Cerebellar cortex (tissue), 1 donor: ENCODE measurements around the gene WDR7.

Experiments used
- DNase-seq: peaks from one replicate; pipeline ENCODE4 v3.0.0-alpha.2; 2015; ENCODE audit warnings: low spot score

Gene WDR7

GRCh38 chr18:56722518-56722917 lies 71.4 kb downstream of the WDR7 start:
- DNase-seq, result no peak

DNA sequence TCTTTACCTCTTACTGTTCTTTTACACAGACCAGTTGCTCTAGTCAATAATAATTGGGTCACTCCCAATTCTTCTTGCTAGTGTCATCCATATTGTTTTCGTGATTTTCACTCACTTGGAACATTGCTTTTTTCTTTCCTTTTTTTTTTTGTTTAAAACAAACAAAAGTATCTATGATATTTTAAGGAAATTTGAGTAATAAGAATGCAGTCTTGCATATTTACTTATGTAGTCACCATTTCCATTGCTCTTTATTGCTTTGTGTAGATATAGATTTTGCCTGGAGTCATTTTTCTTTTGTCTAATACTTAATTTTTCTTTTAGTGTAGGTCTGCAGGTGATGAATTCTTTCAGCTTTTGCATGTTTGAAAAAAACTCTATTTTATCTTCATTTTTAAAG lies 71.9 kb downstream of the WDR7 start:
- no peak for DNase-seq

- DNase-seq, result no peak
Observed at GRCh38 chr18:56723706-56724105, 72.5 kb downstream of the WDR7 start.

DNA sequence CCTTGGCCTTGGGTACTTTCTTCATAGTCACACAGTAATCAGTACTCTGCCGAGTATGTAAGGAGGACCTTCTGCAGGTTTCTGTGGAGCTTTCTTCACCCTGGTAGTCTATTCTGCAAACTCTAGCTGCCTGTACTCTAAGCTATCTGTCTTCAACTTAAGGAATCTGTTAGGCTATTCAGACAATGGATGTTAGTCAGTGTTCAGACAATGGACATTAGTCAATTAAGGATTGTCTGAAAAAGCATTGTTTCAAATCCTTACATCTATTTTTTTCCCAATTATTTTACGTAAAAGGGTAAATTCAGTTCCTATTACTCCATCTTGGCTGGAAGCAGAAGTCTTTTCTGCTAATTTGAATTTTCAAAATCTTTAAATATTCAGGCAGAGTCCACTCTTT lies 75.7 kb downstream of the WDR7 start:
- no peak for DNase-seq

- no peak for DNase-seq
Observed at GRCh38 chr18:56727399-56727798, 76.2 kb downstream of the WDR7 start.

- DNase-seq, result no peak
Observed at GRCh38 chr18:56728741-56729140, 77.6 kb downstream of the WDR7 start.

- no peak for DNase-seq
Observed at GRCh38 chr18:56738184-56738583, 87.0 kb downstream of the WDR7 start.

DNA sequence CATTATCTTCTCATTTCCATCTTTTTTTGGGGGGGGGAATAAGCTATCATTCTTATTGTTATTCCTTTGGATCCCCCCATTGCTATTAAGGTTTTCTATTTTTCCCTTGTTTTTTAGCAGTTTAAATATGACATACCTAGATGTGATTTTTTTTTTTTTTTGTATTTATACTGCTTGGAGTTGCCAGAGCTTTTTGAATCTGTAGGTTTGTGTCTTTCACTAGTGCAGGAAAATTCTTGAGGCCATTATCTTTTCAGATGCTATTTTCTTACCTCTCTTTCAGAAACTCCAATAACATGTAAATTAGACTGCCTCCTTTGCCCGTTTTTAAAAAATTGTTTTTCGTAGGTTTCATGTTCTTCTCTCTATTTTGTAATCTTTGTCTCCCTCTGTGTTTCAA lies 88.6 kb downstream of the WDR7 start:
- no peak for DNase-seq

DNA sequence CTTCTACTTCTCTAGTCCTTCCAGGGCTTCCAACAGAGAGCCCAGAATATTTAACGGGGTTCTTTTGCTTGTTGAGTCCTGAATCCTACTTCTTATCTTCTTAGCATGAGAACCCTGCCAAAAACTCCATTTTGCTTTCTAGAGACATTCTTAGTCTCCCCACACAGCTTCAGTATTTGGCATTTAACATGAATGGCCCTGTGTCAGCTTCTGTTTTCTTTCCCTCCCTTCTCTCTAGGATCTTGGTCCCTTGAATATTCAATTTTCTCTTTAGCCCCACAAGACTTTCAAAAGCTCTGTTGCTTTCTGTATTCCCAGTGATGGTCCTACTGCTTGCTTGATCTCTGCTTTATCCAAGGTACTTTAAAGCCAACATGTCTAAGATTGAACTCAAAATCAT lies 89.5 kb downstream of the WDR7 start:
- DNase-seq, result no peak

DNA sequence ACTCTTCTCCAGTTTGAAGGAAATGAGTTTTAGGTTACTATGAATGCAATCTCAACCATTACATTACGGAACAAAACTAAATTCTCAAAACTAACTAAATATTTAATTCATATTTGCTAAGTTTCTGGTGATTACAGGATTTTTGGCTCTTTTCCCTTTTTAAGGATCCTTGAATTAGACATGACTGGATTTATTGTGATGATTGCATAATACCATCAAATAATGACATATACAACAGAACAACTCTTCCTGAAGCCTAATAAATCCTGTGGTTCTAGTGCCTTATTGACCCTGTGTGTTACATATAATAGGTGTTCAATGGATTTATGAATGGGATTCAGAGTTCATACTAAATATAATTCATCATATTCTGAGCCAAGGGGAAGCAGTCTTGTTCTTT lies 90.5 kb downstream of the WDR7 start:
- DNase-seq, result no peak

DNA sequence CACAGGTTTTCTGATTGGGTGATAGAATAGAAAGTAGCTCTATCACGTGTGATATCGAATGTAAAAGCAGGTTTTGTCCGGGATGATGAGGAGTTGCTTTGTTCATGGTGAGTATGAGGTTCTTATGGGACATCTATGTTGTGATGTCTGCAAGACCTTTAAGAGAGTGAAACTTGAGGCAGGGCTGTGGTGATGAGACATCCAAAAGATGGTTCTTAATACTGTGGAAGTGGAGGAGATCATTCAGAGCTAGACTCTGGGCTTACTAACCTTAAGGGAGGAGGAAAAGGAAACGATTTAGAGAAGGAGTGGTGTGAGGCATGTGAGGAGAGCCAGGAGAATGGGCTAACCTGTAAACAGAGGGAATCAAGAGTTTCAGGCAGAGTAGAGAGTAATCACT lies 92.0 kb downstream of the WDR7 start:
- DNase-seq, result no peak

GRCh38 chr18:56747032-56747658 lies 96.0 kb downstream of the WDR7 start:
- DNase-seq, result no peak

DNA sequence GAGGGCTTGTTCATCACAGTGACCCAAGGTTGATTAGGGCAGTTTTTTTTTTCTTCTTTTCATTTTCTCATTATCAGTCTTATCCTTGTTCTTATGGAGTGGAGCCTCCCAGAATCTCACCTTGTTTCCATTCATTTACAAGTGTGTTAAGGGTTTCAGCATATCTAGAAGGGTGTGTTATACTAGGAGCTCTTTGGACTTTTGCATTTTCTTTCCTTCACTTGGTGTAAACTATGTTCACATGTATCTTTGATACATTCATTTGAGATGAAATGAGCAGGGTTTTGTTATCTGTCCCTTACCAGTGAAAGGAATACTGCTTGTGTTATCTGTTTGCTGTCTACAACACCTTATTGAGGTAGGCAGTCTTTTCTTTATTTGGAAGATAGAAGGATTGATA lies 96.7 kb downstream of the WDR7 start:
- peak; percentile 7 for DNase-seq

- peak; percentile 67 for DNase-seq
Observed at GRCh38 chr18:56748698-56749268, 97.6 kb downstream of the WDR7 start.

DNA sequence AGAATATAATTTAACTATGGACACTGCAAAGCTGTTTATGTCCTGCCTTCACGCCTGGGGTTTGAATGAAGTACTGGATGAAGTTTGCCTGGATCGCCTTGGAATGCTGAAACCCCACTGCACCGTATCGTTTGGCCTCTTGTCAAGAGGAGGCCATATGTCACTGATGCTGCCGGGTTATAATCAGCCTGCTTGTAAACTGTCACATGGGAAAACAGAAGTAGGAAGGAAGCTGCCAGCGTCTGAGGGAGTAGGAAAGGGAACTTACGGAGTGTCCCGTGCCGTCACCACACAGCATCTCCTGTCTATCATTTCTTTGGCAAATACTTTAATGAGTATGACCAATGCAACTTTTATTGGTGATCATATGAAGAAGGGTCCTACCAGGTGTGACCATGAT lies 105.8 kb downstream of the WDR7 start:
- DNase-seq, result peak; percentile 83

DNA sequence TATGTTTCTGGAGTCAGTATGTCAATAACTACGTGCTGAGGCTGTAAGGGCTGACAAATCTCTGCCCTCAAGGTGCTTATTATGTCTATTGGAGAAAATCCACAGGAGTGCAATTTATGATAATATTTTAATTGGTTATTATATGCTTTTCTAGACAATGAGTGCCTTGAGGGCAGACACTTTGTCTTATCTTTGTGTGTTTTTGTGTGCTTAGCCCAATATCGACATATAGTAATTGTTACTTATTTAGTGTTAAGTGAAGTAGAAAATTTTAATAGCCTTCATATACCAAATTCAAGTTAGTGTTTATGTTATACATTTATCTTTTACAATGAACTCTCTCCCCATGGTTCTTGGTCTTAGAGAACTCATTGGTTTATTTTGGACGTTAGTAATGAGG lies 118.9 kb downstream of the WDR7 start:
- no peak for DNase-seq

- no peak for DNase-seq
Observed at GRCh38 chr18:56770873-56771272, 119.7 kb downstream of the WDR7 start.

- DNase-seq, result no peak
Observed at GRCh38 chr18:56775701-56776100, 124.5 kb downstream of the WDR7 start.

GRCh38 chr18:56787390-56787789 lies 136.2 kb downstream of the WDR7 start:
- no peak for DNase-seq

- DNase-seq, result peak; percentile 41
Observed at GRCh38 chr18:56789004-56789888, 138.1 kb downstream of the WDR7 start.

GRCh38 chr18:56789889-56790180 lies 138.7 kb downstream of the WDR7 start:
- no peak for DNase-seq

- DNase-seq, result no peak
Observed at GRCh38 chr18:56795381-56795780, 144.2 kb downstream of the WDR7 start.

DNA sequence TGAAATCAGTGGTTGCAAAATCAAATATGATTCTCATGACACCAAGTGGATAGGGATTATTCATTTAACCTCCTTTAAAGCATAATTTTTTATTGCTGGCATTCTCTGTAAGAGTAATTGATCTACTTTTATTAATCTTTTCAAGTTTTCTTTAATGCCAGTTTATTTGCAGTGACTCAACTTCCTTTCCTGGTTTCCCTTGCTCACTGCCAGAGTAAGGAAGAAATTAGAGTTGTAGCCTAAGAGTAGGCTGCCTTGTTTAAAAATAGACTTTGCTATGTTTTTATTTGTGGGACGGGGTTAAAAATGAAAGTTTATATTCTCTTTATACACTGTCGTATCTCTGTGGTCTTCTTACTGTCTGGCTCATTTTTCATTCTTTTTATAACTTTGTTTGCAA lies 148.6 kb downstream of the WDR7 start:
- DNase-seq, result no peak

DNA sequence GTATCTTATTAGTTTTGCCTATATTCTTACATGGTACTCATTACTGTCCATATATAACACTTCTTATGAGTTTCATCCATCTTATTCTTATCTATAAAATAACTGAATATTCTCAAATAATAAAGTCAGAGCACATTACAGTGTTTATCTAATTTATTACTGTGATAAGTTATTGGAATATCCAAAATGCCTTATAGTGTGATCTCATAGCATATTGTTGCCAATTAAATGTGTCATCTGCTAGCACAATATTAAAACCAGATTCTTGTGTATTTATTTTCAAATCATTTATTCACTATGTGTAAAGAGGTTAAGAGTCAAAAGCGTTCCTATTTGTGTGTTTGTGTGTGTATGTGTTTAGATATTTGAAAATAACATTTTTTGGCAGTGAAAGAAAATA lies 151.9 kb downstream of the WDR7 start:
- DNase-seq, result no peak
